Stimulated activated CD8-positive, alpha-beta memory T cell treated with anti-CD3 and anti-CD28 coated beads, Interleukin-12 subunit alpha, Interleukin-12 subunit beta, amount 100 ng/mL, for 1 hour (primary cell): ENCODE results near the gene TXNRD2.

Experiments used
- DNase-seq: peaks from one replicate; pipeline ENCODE4 v3.0.0-alpha.2; 2020; ENCODE audit warnings: low read depth

TXNRD2 gene

GRCh38 chr22:19979712-19980493 is 38.3 kb upstream of the TXNRD2 start:
- DNase-seq: no peak

DNA sequence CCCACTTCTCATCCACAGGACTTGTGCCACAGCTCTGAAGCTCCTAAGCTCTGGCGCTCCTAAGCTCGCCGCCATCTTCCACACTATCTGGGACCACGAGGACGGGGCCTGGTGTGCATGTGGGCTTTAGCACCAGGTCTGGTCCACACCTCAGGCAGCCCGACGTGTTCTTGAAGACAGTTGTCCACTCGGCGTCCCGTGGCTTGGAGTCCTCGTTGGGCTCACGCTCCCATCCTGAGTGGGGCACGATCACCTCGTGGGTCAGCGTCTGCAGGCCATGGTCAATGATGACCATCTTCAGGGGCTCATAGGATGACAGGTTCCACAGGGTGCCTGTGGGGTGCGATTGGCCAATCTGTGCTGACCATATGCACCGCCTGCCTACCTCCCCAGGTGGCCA is 37.1 kb upstream of the TXNRD2 start:
- no peak for DNase-seq

DNA sequence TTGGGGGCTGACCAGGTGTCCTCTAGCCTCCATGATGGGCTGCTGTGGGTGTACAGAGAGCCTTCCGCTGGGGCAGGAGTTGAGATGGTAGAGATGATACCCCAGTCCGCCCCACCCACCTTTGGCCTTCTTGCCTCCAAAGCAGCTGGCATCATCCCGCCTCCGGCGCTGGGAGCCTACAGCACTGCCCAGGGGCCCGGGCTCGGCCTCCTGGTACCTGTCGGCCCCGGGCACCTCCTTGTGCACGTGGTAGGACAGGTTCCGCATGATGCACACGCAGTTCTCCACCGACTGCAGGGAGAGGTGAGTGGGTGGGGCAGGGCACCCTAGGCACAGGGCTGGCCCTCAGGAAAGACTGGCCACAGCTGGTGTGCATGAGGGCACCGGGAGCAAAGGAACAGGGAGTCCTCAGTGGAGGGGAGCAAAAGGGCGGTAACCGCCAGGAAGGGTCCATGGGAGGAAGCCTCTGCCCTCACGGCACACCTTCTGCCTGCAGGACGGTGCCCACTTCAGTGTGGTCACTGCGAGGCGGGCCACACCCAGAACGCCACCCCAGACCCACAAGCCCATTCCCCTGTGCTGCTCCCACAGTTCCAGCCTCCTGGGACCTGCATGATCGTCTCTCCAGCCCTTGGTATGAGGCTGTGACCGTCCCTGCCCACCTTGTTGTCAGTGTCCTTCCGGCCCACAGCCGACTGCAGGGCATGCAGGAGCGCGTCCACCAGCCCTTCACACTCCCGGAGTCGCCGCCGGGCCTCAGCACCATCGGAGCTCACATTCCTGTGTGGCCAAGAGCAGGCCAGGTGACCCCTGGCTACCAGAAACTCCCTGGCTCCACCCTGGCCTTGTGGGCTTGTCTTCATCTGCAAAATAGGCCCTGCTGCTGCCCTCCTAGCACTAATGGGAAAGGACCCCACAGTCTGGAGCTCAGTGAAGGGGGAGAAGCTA is 36.0 kb upstream of the TXNRD2 start:
- DNase-seq: no peak

GRCh38 chr22:19976671-19977070 is 35.1 kb upstream of the TXNRD2 start:
- DNase-seq: no peak

DNA sequence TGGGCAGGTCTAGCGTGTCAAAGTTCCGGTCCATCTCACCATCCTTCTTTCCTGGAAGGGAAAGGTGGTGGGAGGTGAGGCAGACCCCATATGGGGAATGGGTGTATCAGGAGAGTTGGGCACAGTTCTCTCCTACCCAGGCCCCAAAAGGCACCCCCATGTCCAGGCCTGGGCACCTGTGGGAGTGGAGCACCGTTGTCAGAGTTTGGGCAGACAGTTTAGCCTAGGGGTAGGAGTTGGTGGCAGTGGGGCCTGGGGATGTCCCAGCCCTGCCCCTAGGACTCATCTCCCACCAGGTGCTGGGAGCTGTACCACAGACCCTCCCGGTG is 34.1 kb upstream of the TXNRD2 start:
- DNase-seq: no peak

DNA sequence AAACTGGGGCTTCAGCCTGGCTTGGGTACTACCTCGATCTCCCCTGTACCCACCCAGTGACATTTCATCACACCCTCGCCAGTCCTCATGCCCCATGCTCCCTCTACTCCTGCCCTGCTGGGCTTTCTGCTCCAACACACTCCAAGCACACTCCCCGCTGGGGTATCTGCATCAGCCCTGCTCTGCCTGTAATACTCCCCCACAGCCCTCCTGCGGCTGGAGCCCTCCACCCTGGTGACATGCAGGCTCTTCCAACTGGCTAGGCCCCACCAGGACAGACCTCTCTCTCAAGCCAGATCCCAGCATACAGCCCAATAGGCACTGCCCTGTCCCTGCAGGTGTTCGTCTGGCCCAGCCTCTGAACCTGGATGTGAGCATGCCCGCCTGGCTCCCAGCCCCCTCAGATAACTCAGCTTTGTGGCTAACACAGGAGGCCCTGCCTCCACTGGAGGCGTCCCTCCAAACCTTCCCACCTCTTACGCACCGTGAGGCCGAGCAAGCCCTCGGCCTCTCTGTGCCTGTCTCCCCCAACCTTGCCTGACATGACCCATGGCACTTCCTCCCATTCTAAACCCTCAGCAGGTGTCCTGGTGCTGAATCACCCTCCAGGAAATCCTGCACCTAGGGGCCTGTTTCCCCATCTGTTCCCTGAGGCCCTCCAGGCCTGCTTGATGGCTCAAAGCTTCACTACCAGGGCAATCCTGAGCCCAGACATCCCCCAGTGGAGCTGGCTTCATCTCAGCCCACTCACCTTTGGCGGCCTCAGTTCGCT is 33.5 kb upstream of the TXNRD2 start:
- no peak for DNase-seq

- no peak for DNase-seq
Observed at GRCh38 chr22:19974268-19974861, 32.7 kb upstream of the TXNRD2 start.

- DNase-seq: no peak
Observed at GRCh38 chr22:19973551-19974267, 32.1 kb upstream of the TXNRD2 start.

DNA sequence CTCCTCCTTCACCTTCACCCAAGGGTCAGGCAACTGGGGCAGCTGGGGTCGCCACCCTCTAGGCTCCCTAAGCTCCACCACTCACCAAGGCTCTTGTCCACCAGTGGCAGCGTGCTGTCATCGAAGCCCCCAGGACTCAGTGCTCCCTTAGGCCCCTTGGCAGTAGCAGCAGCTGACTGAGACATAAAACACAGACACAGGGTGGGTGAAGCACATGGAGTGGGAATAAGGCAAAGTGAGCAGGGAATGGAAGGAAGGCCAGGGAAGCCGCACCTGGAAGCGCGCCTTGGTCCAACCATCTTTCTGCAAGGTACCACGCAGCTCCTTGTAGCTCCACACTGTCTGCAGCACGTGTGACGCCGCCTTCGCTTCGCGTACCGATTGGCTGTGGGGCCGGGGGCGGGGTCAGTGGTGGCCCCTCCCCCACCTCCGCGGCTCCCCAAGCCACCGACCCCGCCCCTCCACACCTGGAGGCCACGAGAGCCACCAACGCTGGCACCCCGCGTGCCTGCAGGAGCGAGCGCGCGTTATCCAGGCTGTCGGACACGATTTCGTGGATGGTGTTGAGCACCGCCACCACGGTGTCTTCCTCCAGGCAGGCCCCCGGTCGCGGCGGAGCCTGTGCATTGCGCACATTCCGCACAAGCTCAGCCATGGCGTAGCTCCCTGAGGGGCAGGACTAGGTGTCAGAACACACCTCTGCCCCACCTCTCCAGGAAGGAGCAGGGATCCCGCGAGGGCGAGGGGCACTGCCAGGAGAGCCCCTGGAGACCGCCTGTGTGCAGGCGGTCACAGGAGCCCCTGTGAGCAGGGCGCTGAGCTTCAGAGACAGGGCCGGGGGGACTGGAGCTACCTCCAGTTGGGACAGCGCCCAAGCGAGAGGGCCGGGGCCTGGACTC is 31.3 kb upstream of the TXNRD2 start:
- no peak for DNase-seq

GRCh38 chr22:19972251-19972650 is 30.6 kb upstream of the TXNRD2 start:
- DNase-seq: no peak

DNA sequence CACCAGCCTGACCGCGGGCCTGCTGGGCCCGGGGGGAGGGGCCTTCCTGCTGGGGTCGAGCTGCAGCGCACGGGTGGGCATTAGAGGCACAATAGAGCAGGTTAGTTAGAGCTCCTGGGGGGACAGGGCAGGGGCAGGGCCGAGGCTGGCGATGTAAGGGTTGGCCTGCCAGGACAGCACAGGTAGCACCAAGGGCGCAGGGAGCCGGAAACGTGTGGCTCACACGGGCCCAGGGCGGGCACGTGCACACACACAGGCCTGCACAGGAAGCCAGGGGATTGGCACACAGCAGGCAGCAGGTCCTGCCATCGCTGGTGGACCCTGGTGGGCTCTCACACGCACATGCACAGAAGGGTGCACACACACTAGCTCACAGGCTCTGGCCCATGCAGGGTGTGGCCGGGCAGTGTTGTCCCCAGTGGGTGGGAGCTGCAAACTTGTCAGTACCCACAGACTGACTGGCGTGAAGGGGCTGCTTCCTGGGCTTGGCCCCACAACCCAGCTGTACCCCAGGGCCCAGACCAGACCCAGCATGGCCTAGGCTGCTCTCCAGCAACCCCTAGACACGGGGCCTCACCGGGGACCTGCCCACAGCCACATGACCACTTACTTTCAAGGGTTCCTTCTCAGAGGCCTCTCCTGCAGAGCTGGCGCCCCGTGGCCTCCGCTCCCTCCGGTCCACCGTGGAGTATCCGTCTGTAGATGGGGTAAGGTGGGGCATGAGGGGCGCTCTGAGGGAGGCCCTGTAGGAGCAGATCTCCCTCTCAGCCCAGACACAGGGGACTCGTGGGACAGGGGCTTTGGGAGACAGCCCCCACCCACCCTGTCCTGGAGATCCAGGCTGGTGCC is 29.9 kb upstream of the TXNRD2 start:
- no peak for DNase-seq

- DNase-seq: peak; percentile 64
Observed at GRCh38 chr22:19970479-19971275, 29.1 kb upstream of the TXNRD2 start.

- DNase-seq: no peak
Observed at GRCh38 chr22:19970031-19970478, 28.4 kb upstream of the TXNRD2 start.

- DNase-seq: no peak
Observed at GRCh38 chr22:19969141-19969928, 27.7 kb upstream of the TXNRD2 start.

- DNase-seq: no peak
Observed at GRCh38 chr22:19968450-19968891, 26.9 kb upstream of the TXNRD2 start.

DNA sequence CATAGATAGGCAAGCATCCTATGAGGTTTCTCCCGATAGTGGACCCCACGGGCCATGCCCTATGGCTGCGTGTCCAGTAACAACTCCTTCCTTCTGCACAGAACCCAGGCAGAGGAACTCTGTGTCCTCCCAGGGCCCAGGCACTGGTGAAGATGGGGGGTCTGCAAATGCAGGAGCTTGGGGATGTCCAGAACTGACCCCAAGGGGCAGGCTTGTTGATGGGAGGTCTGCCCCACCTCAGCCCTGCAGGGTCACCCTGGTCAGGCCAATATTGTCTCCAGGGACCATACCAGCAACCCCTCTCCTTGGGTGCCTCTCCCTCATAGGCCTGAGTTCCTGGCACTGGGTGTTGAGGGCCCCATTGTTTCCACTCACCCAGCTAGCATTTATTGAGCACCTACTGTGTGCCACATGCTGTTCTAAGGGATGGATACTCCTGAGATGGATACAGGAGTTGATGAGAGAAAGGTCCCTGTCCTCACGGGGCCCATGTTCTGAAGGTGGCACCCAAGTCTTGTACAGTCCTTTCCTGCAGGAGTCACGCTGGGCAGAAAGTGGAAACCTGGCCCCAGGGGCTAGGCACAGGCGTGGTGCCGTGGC is 26.3 kb upstream of the TXNRD2 start:
- no peak for DNase-seq
